Esophagus (tissue), 2 donors: ENCODE data around the gene CES5A. TPM values are rescaled to one million over a fixed set of nuclear protein-coding genes. Genes with fewer than 3 reads are reported as not detected.
"Not testable (repeated sequence)": the region's sequence is repeated elsewhere in the genome, so short reads cannot be mapped to it uniquely, and the experiment has no call there.

Experiments used
- H3K27ac ChIP-seq, 2 donors: one replicate each; pipeline ENCODE4 v1.5.1; 2013; ENCODE audit warnings: low read depth in 2 of 2, mild to moderate bottlenecking in 2 of 2, inconsistent platforms in 1 of 2, low read length in 1 of 2, moderate library complexity in 1 of 2
- H3K27me3 ChIP-seq, 2 donors: one replicate each; pipeline ENCODE4 v1.6.1; 2013; ENCODE audit warnings: low read length in 2 of 2, control low read depth in 1 of 2, mild to moderate bottlenecking in 1 of 2; ENCODE audit not compliant: insufficient read depth in 2 of 2, control insufficient read depth in 1 of 2
- H3K36me3 ChIP-seq, 2 donors: one replicate each; pipeline ENCODE4 v1.6.1; 2013; ENCODE audit warnings: low read length in 1 of 2; ENCODE audit not compliant: control insufficient read depth in 2 of 2, insufficient read depth in 2 of 2
- H3K4me1 ChIP-seq, 2 donors: one replicate each; pipeline ENCODE4 v1.6.1; 2013; ENCODE audit warnings: low read length in 1 of 2; ENCODE audit not compliant: control insufficient read depth in 2 of 2, insufficient read depth in 2 of 2
- H3K4me3 ChIP-seq, 2 donors: one replicate each; pipeline ENCODE4 v1.5.1; 2013; ENCODE audit warnings: low read length in 2 of 2, mild to moderate bottlenecking in 2 of 2, low read depth in 1 of 2, moderate library complexity in 1 of 2
- H3K9me3 ChIP-seq, 2 donors: one replicate each; pipeline ENCODE4 v1.6.1; 2013; ENCODE audit warnings: mild to moderate bottlenecking in 2 of 2, low read depth in 1 of 2, low read length in 1 of 2, moderate library complexity in 1 of 2; ENCODE audit not compliant: control insufficient read depth in 2 of 2, insufficient read depth in 1 of 2
- WGBS, 2 donors: extraction: QIAGEN DNeasy Blood & Tissue Kit; methylation state at CpG; one replicate each; pipeline ENCODE4 v1.1.7; 2013; 5-methylcytosine and 5-hydroxymethylcytosine counted together
- polyA plus RNA-seq, 2 donors: library from polyadenylated mRNA; stranded (reverse); fragments of 200-250 nt; gene quantifications; one replicate each; pipeline ENCODE4 v1.2.3, GENCODE V29; 2013
- donor health status: healthy with polysubstance abuse.
- donor health status: Bipolar disorder and iron deficiency.

The CES5A gene
- polyA plus RNA-seq, 2 donors, result 0.04 TPM; not detected in 1

DNA sequence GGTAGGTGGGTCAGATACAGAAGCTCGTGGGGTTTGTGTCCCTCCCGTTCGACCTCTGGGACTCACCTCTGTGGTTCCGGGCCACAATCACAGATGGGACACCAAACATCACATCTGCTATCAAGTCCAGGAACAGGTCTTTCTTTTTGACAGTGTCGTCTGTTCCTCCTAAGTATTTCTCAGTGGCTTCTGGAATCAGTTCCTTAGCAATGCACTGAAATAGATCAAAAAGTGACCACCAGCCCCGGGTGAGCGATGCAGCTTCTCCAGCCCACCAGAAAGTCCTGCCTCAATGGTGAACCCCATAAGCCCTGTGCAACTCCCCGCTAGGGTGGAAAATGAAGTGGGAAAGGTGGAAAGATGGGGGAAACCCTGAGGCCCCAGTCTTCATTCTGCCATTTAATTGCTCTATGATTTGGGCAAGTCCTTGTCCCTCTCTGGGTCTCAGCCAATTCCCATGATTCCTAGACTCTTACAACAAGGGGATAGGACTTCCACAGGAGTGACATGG, 64.7 kb downstream of the CES5A start:
- H3K9me3 ChIP-seq, result no peaks in the 10 kb centered on the region
- H3K36me3 ChIP-seq, result no peaks in the 10 kb centered on the region
- H3K27ac ChIP-seq, result no peak overlapping the region
- WGBS, 2 donors, result 77 to 79% methylated on average over 8 of the region's 8 CpGs
- no peaks in the 10 kb centered on the region for H3K27me3 ChIP-seq
- H3K4me3 ChIP-seq, result no peak overlapping the region
- peaks cover 0 to 2% of the 10 kb centered on the region in 2 donors for H3K4me1 ChIP-seq

DNA sequence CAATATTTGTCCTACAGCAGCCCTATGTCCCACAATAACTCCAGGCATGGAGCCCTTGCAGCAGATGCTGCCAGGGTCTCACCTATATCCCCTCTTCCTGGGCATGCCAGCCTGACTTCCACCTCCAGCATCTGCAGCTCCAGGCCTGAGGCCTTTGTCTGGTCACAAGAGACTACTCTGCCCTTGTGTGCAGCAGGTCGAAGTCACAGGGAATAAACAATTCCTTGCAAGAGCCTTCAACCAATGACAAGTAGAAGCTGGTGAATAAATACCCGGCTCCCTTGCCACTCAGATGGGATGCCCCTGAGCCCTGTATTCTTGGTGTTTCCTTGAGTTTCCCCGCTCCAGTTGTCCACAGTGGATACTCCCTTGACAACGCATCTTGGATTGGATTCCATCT, 65.3 kb downstream of the CES5A start:
- no peak overlapping the region for H3K27ac ChIP-seq
- 79 to 82% methylated on average over 4 of the region's 4 CpGs for WGBS, 2 donors

DNA sequence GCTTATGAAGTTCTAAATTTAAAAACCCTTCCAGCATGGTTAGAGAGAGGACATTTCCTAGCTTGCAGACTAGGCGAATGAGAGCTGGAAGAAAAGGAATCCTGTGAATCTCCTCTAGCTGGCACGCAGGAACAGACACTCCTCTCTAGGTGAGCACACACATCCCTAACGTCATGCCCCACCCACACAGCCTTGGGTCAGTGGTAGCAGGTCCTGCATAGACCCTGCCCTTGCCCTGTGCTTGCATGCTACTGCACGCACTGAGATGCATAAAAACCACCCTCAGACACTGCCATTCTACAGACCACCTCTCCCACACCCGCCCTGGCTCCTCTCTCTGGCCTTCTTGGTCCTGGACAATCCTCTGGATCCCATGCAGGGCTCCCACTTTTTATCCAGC, 65.8 kb downstream of the CES5A start:
- Histone ChIP-seq H3K27ac (no peak overlapping the region), H3K4me3 (no peak overlapping the region), H3K9me3 (no peaks in the 10 kb centered on the region), H3K4me1 (no peaks in the 10 kb centered on the region), H3K36me3 (no peaks in the 10 kb centered on the region), H3K27me3 (no peaks in the 10 kb centered on the region)
- WGBS, 2 donors, result 65% methylated on average over 5 of the region's 5 CpGs

More for the DNA sequence above, 65.3 kb downstream of the CES5A start:
- Histone ChIP-seq H3K4me1 (no peaks in the 10 kb centered on the region), H3K9me3 (no peaks in the 10 kb centered on the region), H3K27me3 (no peaks in the 10 kb centered on the region), H3K4me3 (no peak overlapping the region), H3K36me3 (no peaks in the 10 kb centered on the region)

DNA sequence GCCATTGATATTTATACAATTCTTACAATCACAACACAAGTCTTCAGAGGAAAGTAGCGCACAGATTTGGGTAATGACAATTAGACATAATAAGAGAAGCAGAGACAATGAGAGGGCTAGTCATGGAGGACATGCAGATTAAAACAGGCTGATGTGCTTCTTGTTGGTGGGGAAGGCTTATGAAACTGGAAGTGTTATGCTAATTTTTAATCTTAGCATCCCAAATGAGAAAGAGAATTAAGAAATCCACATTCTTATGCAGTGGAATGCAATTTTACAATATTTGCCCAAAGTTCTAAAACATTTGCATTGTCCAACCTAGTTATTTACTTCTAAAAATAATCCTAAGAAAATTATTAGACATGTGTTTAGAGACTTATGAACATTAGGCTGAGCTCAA, 66.9 kb downstream of the CES5A start:
- not testable (repeated sequence) for H3K27ac ChIP-seq, H3K4me3 ChIP-seq, H3K9me3 ChIP-seq, H3K36me3 ChIP-seq, H3K4me1 ChIP-seq, H3K27me3 ChIP-seq
- whole genome bisulfite sequencing, 2 donors, result no CpG with 5 or more reads among the region's 1 CpG

DNA sequence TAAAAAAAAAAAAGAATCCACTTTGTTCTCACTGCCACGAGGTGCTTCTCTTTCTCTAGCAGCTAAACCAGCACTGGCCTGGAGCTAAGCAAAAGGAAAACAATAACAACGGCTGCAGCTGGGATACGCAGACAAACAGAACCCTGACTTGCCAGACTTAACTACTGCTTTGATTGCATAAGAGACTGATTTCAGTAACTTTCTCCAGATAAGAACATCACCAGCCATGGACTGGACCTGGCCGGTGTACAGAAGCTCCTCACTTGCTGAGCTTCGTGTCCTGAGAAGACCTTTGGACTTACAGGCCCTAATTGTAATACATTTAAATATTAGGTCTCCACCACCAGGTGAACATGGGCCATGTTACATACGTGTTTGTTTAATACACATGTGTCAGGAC, 70.1 kb downstream of the CES5A start:
- no CpG with 5 or more reads among the region's 6 CpGs for WGBS, 2 donors

DNA sequence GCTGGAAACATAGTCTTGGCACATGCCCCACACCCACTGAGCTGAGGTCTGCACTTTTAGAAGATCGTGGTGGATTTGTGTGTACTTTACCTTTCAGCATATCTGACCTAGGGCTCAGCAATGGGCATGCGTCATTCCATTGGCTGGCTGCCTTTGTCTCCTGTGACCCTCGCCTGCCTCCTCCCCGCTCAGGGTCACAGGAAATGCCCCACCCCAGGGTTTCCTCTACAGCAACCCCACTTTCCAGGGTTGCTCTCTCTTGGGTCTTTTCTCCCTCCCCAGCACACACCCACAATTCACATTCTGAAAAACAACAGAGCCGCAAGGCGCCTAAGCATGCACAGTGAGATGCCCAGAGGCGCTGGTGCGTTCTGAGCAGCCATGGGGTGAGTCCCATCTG, 71.5 kb downstream of the CES5A start:
- not testable (repeated sequence) for H3K27me3 ChIP-seq, H3K27ac ChIP-seq, H3K36me3 ChIP-seq, H3K4me1 ChIP-seq, H3K9me3 ChIP-seq, H3K4me3 ChIP-seq
- WGBS, 2 donors, result no CpG with 5 or more reads among the region's 8 CpGs

More for the DNA sequence above, 70.1 kb downstream of the CES5A start:
- not testable (repeated sequence) for H3K9me3 ChIP-seq, H3K4me3 ChIP-seq, H3K36me3 ChIP-seq, H3K4me1 ChIP-seq, H3K27ac ChIP-seq, H3K27me3 ChIP-seq

Other genes starting within 250 kb of the CES5A start
- under 1 TPM; 0.06 to 0.10 TPM for gene SLC6A2, start 219.4 kb downstream of the CES5A start, polyA plus RNA-seq
- 10 to 100 TPM; 11.7 to 48.1 TPM for gene CES1, start 42.3 kb downstream of the CES5A start, polyA plus RNA-seq